Measurements from ENCODE around the gene SULT2B1.

Gene SULT2B1

GRCh38 chr19:48573163-48573505 is 21.2 kb downstream of the SULT2B1 start:
- TF ChIP-seq, protein P1, sequence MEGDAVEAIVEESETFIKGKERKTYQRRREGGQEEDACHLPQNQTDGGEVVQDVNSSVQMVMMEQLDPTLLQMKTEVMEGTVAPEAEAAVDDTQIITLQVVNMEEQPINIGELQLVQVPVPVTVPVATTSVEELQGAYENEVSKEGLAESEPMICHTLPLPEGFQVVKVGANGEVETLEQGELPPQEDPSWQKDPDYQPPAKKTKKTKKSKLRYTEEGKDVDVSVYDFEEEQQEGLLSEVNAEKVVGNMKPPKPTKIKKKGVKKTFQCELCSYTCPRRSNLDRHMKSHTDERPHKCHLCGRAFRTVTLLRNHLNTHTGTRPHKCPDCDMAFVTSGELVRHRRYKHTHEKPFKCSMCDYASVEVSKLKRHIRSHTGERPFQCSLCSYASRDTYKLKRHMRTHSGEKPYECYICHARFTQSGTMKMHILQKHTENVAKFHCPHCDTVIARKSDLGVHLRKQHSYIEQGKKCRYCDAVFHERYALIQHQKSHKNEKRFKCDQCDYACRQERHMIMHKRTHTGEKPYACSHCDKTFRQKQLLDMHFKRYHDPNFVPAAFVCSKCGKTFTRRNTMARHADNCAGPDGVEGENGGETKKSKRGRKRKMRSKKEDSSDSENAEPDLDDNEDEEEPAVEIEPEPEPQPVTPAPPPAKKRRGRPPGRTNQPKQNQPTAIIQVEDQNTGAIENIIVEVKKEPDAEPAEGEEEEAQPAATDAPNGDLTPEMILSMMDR (IDR thresholded peaks at IDR 0.05) = no peak

DNA sequence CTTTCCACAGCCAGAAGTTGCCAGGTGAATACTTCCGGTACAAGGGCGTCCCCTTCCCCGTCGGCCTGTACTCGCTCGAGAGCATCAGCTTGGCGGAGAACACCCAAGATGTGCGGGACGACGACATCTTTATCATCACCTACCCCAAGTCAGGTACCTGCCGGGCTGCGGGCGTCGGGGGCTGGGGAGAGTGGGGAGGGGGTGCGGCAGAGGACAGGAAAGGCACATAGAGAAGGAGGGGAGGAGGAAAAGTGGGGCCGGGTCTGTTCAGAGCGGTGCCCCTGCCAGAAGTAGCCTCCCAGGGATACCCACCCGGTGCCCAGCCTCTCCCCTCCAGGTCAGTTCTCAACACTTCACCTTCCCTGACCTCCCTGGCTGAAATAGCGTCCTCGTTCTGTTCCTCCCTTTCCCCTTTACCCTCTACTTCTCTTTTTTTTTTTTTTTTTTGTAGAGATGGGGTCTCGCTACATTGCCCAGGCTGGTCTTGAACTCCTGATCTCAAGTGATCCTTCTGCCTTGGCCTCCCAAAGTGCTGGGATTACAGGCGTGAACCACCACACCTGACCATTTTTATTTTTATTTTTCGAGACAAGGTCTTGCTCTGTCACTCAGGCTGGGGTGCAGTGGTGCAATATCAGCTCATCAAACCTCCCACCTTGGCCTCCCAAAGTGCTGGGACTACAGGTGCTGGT is 24.1 kb downstream of the SULT2B1 start:
- TF ChIP-seq, protein P1 (IDR thresholded peaks at IDR 0.05) = no peak

DNA sequence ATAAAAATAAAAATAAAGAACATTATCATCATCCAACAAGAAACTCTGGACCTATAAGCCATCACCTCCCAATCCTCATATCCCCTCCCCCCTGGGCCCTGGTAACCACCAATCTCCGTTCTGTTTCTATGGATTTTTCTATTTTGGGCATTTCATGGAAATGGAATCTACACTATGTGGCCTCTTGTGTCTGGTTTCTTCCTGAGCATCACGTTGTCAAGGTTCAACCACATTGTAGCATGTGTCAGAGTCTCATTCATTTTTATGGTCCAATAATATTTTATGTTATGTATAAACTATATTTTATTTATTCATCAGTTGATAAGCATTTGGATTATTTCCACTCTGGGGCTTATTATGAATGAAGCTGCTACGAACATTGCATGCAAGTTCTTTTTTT is 26.9 kb downstream of the SULT2B1 start:
- TF ChIP-seq, protein P1 (IDR thresholded peaks at IDR 0.05) = no peak

DNA sequence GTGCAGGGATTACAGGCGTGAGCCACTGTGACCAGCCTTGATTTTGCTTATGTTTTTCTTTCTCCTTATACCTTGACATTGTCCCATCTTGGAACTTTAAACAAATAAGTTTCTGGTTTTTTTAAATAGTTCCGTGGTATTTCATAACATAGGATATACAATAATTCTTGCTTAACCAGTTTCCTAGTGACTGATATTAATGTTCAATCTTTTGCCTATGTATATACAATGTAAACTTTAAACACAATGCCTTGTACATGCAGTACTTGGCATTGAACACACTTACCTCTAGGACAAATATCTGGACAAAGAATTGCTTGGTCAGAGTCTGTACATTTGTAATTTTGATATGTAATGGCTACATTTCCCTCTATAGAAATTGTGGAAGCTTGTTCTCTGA is 30.2 kb downstream of the SULT2B1 start:
- TF ChIP-seq, protein P1 (IDR thresholded peaks at IDR 0.05) = no peak

DNA sequence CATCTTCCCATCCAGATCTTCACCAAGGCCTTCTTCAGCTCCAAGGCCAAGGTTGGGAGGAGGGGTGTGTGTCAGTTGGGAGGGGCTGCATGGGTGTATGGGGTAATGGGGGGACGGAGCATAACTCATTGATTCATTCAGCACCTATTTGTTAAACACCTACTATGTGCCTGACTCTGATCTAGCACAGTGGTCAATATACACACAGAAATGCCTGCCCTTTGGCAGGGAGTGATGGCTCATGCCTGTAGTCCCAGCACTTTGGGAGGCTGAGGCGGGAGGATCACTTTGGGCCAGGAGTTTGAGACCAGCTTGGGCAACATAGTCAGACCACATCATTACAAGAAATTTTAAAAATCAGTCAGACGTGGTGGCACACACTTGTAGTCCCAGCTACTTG is 35.4 kb downstream of the SULT2B1 start:
- TF ChIP-seq, protein P1 (IDR thresholded peaks at IDR 0.05) = no peak

GRCh38 chr19:48588670-48589401 is 36.9 kb downstream of the SULT2B1 start:
- TF ChIP-seq, protein P1 (IDR thresholded peaks at IDR 0.05) = peak; percentile 51

DNA sequence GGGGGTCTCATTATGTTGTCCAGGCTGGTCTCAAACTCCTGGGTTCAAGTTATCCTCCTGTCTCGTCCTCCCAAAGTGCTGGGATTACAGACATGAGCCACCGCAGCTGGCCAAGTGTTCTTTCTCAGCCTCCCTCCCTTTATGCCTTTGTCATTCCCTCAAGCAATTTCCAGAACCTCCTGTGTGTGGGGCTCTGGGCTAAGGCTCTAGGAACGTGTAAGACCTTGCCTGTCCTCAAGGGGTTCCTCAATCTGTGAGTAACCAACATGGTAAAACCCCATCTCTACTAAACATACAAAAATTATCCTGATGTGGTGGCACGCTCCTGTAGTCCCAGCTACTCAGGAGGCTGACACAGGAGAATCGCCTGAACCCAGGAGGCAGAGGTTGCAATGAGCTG is 39.0 kb downstream of the SULT2B1 start:
- TF ChIP-seq, protein P1 (IDR thresholded peaks at IDR 0.05) = no peak
